Measurements from ENCODE around the gene GLYATL1. TPM values are rescaled to one million over a fixed set of nuclear protein-coding genes. Genes with fewer than 3 reads are reported as not detected.
"Not testable (repeated sequence)": the region's sequence is repeated elsewhere in the genome, so short reads cannot be mapped to it uniquely, and the experiment has no call there.

GLYATL1 gene
- total and polyA plus RNA-seq, 7 donors = 0.74 TPM; not detected in 6

DNA sequence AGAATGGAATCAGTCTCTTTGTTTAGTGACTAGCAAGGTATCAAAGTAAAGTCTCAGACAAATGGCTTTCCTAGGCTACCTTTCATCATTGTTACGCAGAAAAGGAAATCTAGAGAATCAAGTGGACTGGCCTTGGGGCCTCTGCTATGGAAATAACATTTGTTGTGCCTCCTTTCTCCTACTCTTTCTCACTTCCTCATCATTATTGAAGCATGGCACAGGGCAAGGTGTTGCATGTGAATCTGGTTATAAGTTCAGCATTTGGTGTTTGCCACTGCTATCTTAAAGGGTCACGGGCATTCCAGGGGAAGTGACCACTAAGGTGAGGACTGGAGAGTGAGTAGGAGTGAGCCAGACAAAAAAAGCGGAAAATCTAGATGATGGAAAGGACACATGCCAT lies 54.9 kb downstream of the GLYATL1 start:
- Histone ChIP-seq H3K4me3 (no peak overlapping the region), H3K27me3 (no peaks in the 10 kb centered on the region), H3K9me3 (no peaks in the 10 kb centered on the region), H3K27ac (no peak overlapping the region), H3K4me1 (no peaks in the 10 kb centered on the region), H3K36me3 (no peaks in the 10 kb centered on the region)
- intact Hi-C loops (cut with DNase I) = no loop called here
- TF ChIP-seq, protein P1, sequence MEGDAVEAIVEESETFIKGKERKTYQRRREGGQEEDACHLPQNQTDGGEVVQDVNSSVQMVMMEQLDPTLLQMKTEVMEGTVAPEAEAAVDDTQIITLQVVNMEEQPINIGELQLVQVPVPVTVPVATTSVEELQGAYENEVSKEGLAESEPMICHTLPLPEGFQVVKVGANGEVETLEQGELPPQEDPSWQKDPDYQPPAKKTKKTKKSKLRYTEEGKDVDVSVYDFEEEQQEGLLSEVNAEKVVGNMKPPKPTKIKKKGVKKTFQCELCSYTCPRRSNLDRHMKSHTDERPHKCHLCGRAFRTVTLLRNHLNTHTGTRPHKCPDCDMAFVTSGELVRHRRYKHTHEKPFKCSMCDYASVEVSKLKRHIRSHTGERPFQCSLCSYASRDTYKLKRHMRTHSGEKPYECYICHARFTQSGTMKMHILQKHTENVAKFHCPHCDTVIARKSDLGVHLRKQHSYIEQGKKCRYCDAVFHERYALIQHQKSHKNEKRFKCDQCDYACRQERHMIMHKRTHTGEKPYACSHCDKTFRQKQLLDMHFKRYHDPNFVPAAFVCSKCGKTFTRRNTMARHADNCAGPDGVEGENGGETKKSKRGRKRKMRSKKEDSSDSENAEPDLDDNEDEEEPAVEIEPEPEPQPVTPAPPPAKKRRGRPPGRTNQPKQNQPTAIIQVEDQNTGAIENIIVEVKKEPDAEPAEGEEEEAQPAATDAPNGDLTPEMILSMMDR (IDR thresholded peaks at IDR 0.05) = no peak
- TF ChIP-seq EP300 (IDR thresholded peaks at IDR 0.05) = no peak
- no peak for TF ChIP-seq POLR2AphosphoS5 (IDR thresholded peaks at IDR 0.05)
- no peak for TF ChIP-seq POLR2A (IDR thresholded peaks at IDR 0.05)
- WGBS, 2 donors = 87 to 92% methylated on average over 3 of the region's 3 CpGs
- DNase-seq = no peak

DNA sequence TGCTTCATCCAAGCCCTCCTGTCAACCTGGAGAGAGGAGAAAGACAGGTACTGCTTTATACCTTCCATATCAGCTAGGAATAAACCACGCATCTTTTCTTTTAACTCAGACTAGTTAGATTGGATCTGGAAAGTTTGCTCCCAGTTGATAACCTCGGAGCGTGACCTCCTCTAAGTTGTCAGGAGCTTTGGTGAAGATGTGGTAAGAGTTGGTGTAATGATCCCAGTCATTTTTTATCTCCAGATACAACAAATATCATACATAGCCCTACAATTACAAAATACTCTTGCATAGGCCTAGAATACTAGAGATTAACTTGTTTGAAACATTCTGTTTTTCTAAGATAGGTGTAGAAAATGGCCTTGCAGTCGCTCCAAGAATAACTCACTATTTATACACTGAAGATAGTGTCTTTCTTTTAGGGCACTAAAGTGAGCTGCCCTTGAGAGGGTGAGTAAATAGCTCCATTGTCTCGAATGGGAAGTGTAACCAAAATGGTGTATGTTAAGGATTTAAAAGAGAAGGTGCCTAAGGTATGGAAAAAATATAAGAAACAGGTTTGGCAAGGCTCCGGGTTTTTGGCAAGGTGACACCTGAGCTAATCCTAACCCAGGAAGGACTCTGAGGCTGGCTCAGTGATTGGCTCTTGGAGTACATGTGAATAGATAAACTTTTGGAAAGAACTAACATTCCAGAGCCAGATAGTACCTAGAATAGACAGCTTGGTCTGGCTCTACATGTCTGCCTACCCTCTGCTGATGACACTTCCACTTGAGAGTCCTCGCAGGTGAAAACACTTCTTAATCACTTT lies 59.4 kb downstream of the GLYATL1 start:
- intact Hi-C loops (cut with DNase I) = no loop called here
- Histone ChIP-seq H3K36me3 (no peaks in the 10 kb centered on the region), H3K27ac (no peak overlapping the region), H3K4me1 (no peaks in the 10 kb centered on the region), H3K4me3 (no peak overlapping the region), H3K9me3 (no peaks in the 10 kb centered on the region), H3K27me3 (no peaks in the 10 kb centered on the region)
- TF ChIP-seq EP300 (IDR thresholded peaks at IDR 0.05) (no peak), POLR2AphosphoS5 (IDR thresholded peaks at IDR 0.05) (no peak), POLR2A (IDR thresholded peaks at IDR 0.05) (no peak)
- TF ChIP-seq, protein P1 (IDR thresholded peaks at IDR 0.05) = no peak
- DNase-seq = no peak
- 44 to 73% methylated on average over 7 of the region's 7 CpGs for WGBS, 2 donors

DNA sequence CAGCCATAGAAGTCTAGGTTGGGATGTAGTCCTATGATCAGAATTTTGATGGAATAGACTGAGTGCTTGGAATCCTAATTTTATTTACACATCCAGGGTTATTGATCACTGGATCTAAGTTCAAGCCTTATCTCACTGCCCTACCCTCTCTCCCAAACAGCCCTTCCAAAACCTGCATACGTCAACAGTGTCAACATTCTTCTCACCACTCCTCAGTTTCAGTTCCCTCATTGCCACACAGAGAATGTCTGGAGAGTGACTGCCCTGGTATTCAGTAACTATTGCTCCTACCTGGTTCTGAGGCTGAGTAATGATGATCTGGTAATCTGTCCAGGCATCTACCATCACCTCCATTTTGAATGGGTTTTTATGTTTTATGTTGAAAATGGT lies 60.0 kb downstream of the GLYATL1 start:
- intact Hi-C loops (cut with DNase I) = no loop called here
- TF ChIP-seq EP300 (IDR thresholded peaks at IDR 0.05) = no peak
- no peak for TF ChIP-seq POLR2A (IDR thresholded peaks at IDR 0.05)
- TF ChIP-seq POLR2AphosphoS5 (IDR thresholded peaks at IDR 0.05) = no peak
- TF ChIP-seq, protein P1 (IDR thresholded peaks at IDR 0.05) = no peak

DNA sequence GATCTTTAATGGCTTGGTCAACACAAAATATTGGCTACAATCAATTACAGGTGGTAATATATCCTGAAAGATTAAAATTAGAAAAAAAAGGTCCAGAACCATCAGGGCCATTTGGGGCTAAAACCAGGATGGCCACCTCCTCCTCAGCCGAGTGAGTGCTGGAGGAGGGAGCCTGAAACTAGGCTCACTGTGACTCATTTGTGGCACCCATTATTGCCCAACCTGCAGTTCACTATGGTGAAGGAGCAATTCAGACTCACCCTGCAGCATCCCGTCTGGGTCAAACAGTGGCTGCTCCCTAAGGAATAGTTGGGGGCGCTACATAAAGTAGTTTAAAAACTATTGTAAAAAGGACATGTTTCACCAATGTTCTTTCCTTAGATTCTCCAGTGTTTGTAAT lies 60.7 kb downstream of the GLYATL1 start:
- H3K9me3 ChIP-seq = no peaks in the 10 kb centered on the region
- no peak for TF ChIP-seq POLR2AphosphoS5 (IDR thresholded peaks at IDR 0.05)
- no peak for TF ChIP-seq POLR2A (IDR thresholded peaks at IDR 0.05)
- no peak for TF ChIP-seq EP300 (IDR thresholded peaks at IDR 0.05)
- TF ChIP-seq, protein P1 (IDR thresholded peaks at IDR 0.05) = no peak
- DNase-seq = no peak
- H3K4me3 ChIP-seq = no peak overlapping the region
- H3K27me3 ChIP-seq = no peaks in the 10 kb centered on the region
- intact Hi-C loops (cut with DNase I) = no loop called here
- no peaks in the 10 kb centered on the region for H3K36me3 ChIP-seq
- WGBS, 2 donors = 81 to 83% methylated on average over 3 of the region's 3 CpGs
- H3K27ac ChIP-seq = no peak overlapping the region
- H3K4me1 ChIP-seq = no peaks in the 10 kb centered on the region

More for the DNA sequence above, 60.0 kb downstream of the GLYATL1 start:
- 9 to 51% methylated on average over 1 of the region's 1 CpG for WGBS, 2 donors
- no peak for DNase-seq
- Histone ChIP-seq H3K4me3 (no peak overlapping the region), H3K9me3 (no peaks in the 10 kb centered on the region), H3K4me1 (no peaks in the 10 kb centered on the region), H3K27ac (no peak overlapping the region), H3K27me3 (no peaks in the 10 kb centered on the region), H3K36me3 (no peaks in the 10 kb centered on the region)

DNA sequence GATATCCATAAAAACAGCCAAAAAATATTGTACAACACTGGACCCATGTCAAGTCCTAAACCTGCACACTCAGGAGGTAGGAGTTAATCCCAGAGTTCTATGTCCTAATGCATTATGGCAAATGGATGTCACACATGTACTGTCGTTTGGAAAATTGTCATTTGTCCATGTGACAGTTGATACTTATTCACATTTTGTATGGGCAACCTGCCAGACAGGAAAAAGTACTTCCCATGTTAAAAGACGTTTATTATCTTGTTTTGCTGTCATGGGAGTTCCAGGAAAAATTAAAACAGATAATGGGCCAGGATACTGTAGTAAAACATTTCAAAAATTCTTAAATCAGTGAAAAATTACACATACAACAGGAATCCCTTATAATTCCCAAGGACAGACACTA lies 62.7 kb downstream of the GLYATL1 start:
- DNase-seq; H3K4me3 ChIP-seq; H3K27me3 ChIP-seq; H3K27ac ChIP-seq; H3K36me3 ChIP-seq; H3K4me1 ChIP-seq; H3K9me3 ChIP-seq; intact Hi-C loops (cut with DNase I): not testable (repeated sequence)
- WGBS, 2 donors = 5 to 16% methylated on average over 2 of the region's 2 CpGs

Other genes starting within 250 kb of the GLYATL1 start
- not detected for gene GLYAT, start 207.5 kb upstream of the GLYATL1 start, total RNA-seq
- gene GLYAT, start 207.5 kb upstream of the GLYATL1 start, polyA plus RNA-seq = under 1 TPM in 1 of 3 donors, not detected in 2; 0.16 TPM
- not detected for gene GLYATL2, start 94.8 kb upstream of the GLYATL1 start, total RNA-seq
- gene GLYATL2, start 94.8 kb upstream of the GLYATL1 start, polyA plus RNA-seq = under 1 TPM in 1 of 3 donors, not detected in 2; 0.06 TPM
- not detected for gene GLYATL1B, start 146.8 kb downstream of the GLYATL1 start, total RNA-seq
- gene GLYATL1B, start 146.8 kb downstream of the GLYATL1 start, polyA plus RNA-seq = not detected
- under 1 TPM in 2 of 4 donors, not detected in 2; 0.27 to 0.36 TPM for gene FAM111B, start 167.7 kb downstream of the GLYATL1 start, total RNA-seq
- gene FAM111B, start 167.7 kb downstream of the GLYATL1 start, polyA plus RNA-seq = 1 to 10 TPM; 1.8 to 6.8 (median 2.1) TPM
- 10 to 100 TPM; 26.0 to 33.4 (median 29.0) TPM for gene FAM111A, start 203.4 kb downstream of the GLYATL1 start, total RNA-seq
- 10 to 100 TPM in 1 of 3 donors, 1 to 10 TPM in 2; 6.6 to 22.1 (median 9.0) TPM for gene FAM111A, start 203.4 kb downstream of the GLYATL1 start, polyA plus RNA-seq
- 1 to 10 TPM; 3.5 to 7.8 (median 4.1) TPM for gene DTX4, start 232.6 kb downstream of the GLYATL1 start, total RNA-seq
- 10 to 100 TPM; 21.0 to 29.0 (median 24.7) TPM for gene DTX4, start 232.6 kb downstream of the GLYATL1 start, polyA plus RNA-seq